ENCODE data around the gene APOA4. TPM values are rescaled to one million over a fixed set of nuclear protein-coding genes. Genes with fewer than 3 reads are reported as not detected.

The APOA4 gene
- total and polyA plus RNA-seq, 2 donors (not counting 3 experiments of a cell fraction or from before 2014, with no cell fraction given) = not detected

DNA sequence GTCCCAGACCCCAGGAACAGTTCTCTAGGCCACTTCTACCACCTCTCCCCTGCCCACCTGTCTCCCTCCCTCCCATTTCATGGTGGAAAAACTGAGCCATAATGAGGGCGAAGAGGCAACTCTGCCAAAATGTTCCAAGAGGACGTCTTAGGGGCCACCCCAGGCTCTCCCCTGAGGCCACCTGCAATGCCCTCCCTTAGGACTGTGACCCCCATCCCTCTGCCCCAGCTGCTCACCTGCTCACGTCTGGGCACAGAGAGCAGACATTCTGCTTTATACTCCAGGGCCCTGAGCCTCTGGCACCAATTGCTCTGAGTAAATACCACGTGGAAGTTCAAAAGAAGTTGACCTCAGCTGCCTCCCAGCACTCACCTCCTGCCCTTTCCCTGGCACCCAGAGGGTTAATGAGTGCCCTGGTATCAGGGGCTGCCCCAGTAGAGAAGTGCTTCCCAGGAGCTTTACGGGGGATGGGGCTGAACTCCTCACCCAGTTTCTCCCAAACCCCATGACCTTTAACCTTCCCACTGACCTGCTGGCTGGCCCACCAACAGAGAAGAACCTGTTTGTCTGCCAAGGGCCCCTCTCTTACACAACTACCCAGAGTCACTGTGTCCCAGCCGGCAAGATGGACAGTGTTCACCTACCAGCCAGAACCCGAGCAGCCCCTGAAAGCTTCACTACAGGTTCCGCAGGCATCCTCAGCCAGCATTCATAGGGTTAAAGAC lies 30.8 kb downstream of the APOA4 start:
- BruUV-seq (replicated peaks) = no TSS peak
- dilution Hi-C loops (cut with MboI; ENCODE audit: extremely low pct_ligation_motif_present, low sequenced_read_pairs) = no loop called here
- no peaks in the 10 kb centered on the region for H4K20me1 ChIP-seq (replicated peaks; ENCODE audit: control insufficient read depth, extremely low read depth, insufficient read depth, low read length)
- H3K9me3 ChIP-seq (replicated peaks; ENCODE audit: control insufficient read depth, insufficient read depth, low read length) = no peaks in the 10 kb centered on the region
- no peak overlapping the region for H3K9ac ChIP-seq (replicated peaks; ENCODE audit: extremely low read depth, insufficient read depth, low read length)
- H3K4me3 ChIP-seq (replicated peaks in 1 of 3; ENCODE audit: insufficient read depth in 1 of 3, low read depth in 1 of 3, low read length in 3 of 3) = no peak overlapping the region
- peaks cover 4% of the 10 kb centered on the region for H3K79me2 ChIP-seq (ENCODE audit: control insufficient read depth, insufficient read depth, low read length)
- no peak for FAIRE-seq
- H3K4me2 ChIP-seq (ENCODE audit: insufficient read depth, low read length) = no peak overlapping the region
- POLR2A ChIA-PET = interaction anchor here (1.0 kb wide), 1 partner anchor 314 kb away, joined by 5 read pairs; no protein-coding TSS in a partner anchor
- no peak for DNase-seq (ENCODE audit: low read depth, low spot score)
- TF ChIP-seq GATA2 (IDR thresholded peaks at IDR 0.05; ENCODE audit: insufficient read depth, insufficient read length, low read depth, low read length) (no peak), JUN (IDR thresholded peaks at IDR 0.05; ENCODE audit: borderline replicate concordance, insufficient read depth, insufficient read length, low read depth) (no peak)
- H3K36me3 ChIP-seq (ENCODE audit: control insufficient read depth in 2 of 2, extremely low read depth in 1 of 2, insufficient read depth in 2 of 2, low read length in 2 of 2) = no peaks in the 10 kb centered on the region
- H3K27me3 ChIP-seq (ENCODE audit: control insufficient read depth in 2 of 2, insufficient read depth in 2 of 2, low read length in 2 of 2) = no peaks in the 10 kb centered on the region
- CTCF ChIA-PET = interaction anchor here (1.6 to 6.2 kb wide), 11 partner anchors 9 to 435 kb away, joined by 4 to 272 read pairs (median 9); partner anchors contain the start of genes APOA1 and PAFAH1B2
- intact Hi-C loops (cut with micrococcal nuclease) = loop anchor here (5.0 kb wide), 1 partner anchor 75 kb away; no protein-coding TSS in a partner anchor
- H3K9me1 ChIP-seq (replicated peaks; ENCODE audit: control insufficient read depth, extremely low read depth, insufficient read depth, low read length) = no peaks in the 10 kb centered on the region
- H2AFZ ChIP-seq (ENCODE audit: low read depth, low read length) = no peak overlapping the region
- peaks cover 5% of the 10 kb centered on the region for H3K4me1 ChIP-seq (ENCODE audit: control insufficient read depth, extremely low read depth, insufficient read depth, low read length)
- no peak overlapping the region for H3K27ac ChIP-seq (ENCODE audit: insufficient read depth, low read depth, low read length)

DNA sequence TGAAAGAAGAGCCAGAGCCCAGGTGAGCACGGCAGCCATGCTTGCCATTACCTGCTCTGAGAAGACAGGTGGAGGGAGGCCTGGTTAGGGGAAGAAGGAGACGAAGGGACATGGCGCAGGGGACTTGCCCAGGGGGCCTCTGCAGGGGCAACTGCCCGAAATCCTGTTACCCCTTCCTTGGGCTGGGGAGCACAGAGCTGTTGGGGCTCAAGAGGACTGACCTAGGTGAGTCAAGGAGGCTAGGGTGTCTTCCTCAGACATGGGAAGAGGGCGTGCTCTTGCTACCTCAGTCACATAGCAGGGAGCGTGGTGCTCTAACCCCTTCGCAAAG lies 31.3 kb downstream of the APOA4 start, which contains the start of gene APOA5:
Gene APOA5 (minus strand): TSS at position 67 of the 331 bp plus-strand sequence. CDS start 19 bp downstream, at position 48.
- CTCF ChIA-PET = interaction anchor here (0.6 to 6.2 kb wide), 62 partner anchors 9 to 587 kb away, joined by 3 to 272 read pairs (median 4); partner anchors contain the start of genes APOA1, APOA4, APOC3 and PAFAH1B2
- no peaks in the 10 kb centered on the region for H3K27me3 ChIP-seq (ENCODE audit: control insufficient read depth in 2 of 2, insufficient read depth in 2 of 2, low read length in 2 of 2)
- peaks cover 9% of the 10 kb centered on the region for H3K79me2 ChIP-seq (ENCODE audit: control insufficient read depth, insufficient read depth, low read length)
- no peak within 1 kb of the TSS for H3K4me2 ChIP-seq (ENCODE audit: insufficient read depth, low read length)
- no peak within 1 kb of the TSS for H3K4me3 ChIP-seq (replicated peaks in 1 of 3; ENCODE audit: insufficient read depth in 1 of 3, low read depth in 1 of 3, low read length in 3 of 3)
- DNase-seq (ENCODE audit: low read depth, low spot score) (no peak), FAIRE-seq (no peak)
- peak within 1 kb of the TSS; percentile 1 for H2AFZ ChIP-seq (ENCODE audit: low read depth, low read length)
- H3K9me1 ChIP-seq (replicated peaks; ENCODE audit: control insufficient read depth, extremely low read depth, insufficient read depth, low read length) = no peaks in the 10 kb centered on the region
- BruUV-seq (replicated peaks) = no TSS peak
- H4K20me1 ChIP-seq (replicated peaks; ENCODE audit: control insufficient read depth, extremely low read depth, insufficient read depth, low read length) = no peaks in the 10 kb centered on the region
- dilution Hi-C loops (cut with MboI; ENCODE audit: extremely low pct_ligation_motif_present, low sequenced_read_pairs) (no loop called here), intact Hi-C loops (cut with micrococcal nuclease) (loop anchor here (1.0 to 5.0 kb wide), 6 partner anchors 45 to 435 kb away; partner anchors contain the start of gene SIK3)
- no peak within 1 kb of the TSS for H3K27ac ChIP-seq (ENCODE audit: insufficient read depth, low read depth, low read length)
- POLR2A ChIA-PET = no interaction called here
- TF ChIP-seq, protein P1, sequence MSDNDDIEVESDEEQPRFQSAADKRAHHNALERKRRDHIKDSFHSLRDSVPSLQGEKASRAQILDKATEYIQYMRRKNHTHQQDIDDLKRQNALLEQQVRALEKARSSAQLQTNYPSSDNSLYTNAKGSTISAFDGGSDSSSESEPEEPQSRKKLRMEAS (IDR thresholded peaks at IDR 0.05; ENCODE audit: insufficient read depth, insufficient read length) = no peak
- TF ChIP-seq MYC (IDR thresholded peaks at IDR 0.05; ENCODE audit: low read depth, low read length) (no peak), EZH2 (IDR thresholded peaks at IDR 0.05; ENCODE audit: borderline replicate concordance, low read depth, low read length, severe bottlenecking) (no peak), JUN (IDR thresholded peaks at IDR 0.05; ENCODE audit: borderline replicate concordance, insufficient read depth, insufficient read length, low read depth) (no peak), POLR2A (IDR thresholded peaks at IDR 0.05; ENCODE audit: low read depth, low read length) (no peak), FOS (IDR thresholded peaks at IDR 0.05; ENCODE audit: borderline replicate concordance, insufficient read depth, low read length) (no peak), POLR2AphosphoS5 (IDR thresholded peaks at IDR 0.05; ENCODE audit: insufficient read depth, low read depth, low read length) (no peak), GATA2 (IDR thresholded peaks at IDR 0.05; ENCODE audit: insufficient read depth, insufficient read length, low read depth, low read length) (no peak)
- TF ChIP-seq, protein P2, sequence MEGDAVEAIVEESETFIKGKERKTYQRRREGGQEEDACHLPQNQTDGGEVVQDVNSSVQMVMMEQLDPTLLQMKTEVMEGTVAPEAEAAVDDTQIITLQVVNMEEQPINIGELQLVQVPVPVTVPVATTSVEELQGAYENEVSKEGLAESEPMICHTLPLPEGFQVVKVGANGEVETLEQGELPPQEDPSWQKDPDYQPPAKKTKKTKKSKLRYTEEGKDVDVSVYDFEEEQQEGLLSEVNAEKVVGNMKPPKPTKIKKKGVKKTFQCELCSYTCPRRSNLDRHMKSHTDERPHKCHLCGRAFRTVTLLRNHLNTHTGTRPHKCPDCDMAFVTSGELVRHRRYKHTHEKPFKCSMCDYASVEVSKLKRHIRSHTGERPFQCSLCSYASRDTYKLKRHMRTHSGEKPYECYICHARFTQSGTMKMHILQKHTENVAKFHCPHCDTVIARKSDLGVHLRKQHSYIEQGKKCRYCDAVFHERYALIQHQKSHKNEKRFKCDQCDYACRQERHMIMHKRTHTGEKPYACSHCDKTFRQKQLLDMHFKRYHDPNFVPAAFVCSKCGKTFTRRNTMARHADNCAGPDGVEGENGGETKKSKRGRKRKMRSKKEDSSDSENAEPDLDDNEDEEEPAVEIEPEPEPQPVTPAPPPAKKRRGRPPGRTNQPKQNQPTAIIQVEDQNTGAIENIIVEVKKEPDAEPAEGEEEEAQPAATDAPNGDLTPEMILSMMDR (IDR thresholded peaks at IDR 0.05; ENCODE audit: extremely low read depth in 1 of 2, insufficient read depth in 1 of 2, low read depth in 1 of 2, low read length in 2 of 2) = no peak
- peaks cover 11% of the 10 kb centered on the region for H3K4me1 ChIP-seq (ENCODE audit: control insufficient read depth, extremely low read depth, insufficient read depth, low read length)
- no peak within 1 kb of the TSS for H3K9ac ChIP-seq (replicated peaks; ENCODE audit: extremely low read depth, insufficient read depth, low read length)
- no peaks in the 10 kb centered on the region for H3K36me3 ChIP-seq (ENCODE audit: control insufficient read depth in 2 of 2, extremely low read depth in 1 of 2, insufficient read depth in 2 of 2, low read length in 2 of 2)
- H3K9me3 ChIP-seq (replicated peaks; ENCODE audit: control insufficient read depth, insufficient read depth, low read length) = no peaks in the 10 kb centered on the region
